Activated T-helper 17 cell treated with anti-CD3 and anti-CD28 coated beads, Interleukin-2, amount 50 U/mL, for 72 hours (primary cell): Measurements from ENCODE around the gene CBY2. TPM values are rescaled to one million over a fixed set of nuclear protein-coding genes. Genes with fewer than 3 reads are reported as not detected.
"Not testable (repeated sequence)": the region's sequence is repeated elsewhere in the genome, so short reads cannot be mapped to it uniquely, and the experiment has no call there.

Experiments
- ATAC-seq: fragments of 150-1000 bp; cut with Tn5 transposase; replicated peaks from 2 replicates; pipeline ENCODE4 v1.10.0; 2021; ENCODE audit warnings: mild to moderate bottlenecking, moderate library complexity
- H3K27ac Mint-ChIP-seq: one replicate; pipeline ENCODE4 v1.8.0; 2022; ENCODE audit warnings: mixed read lengths
- H3K27me3 Mint-ChIP-seq: one replicate; pipeline ENCODE4 v1.8.0; 2022; ENCODE audit warnings: mixed read lengths
- H3K36me3 Mint-ChIP-seq: one replicate; pipeline ENCODE4 v1.8.0; 2022; ENCODE audit warnings: low read depth, mild to moderate bottlenecking, mixed read lengths
- H3K4me1 Mint-ChIP-seq: one replicate; pipeline ENCODE4 v1.8.0; 2022; ENCODE audit warnings: mixed read lengths
- H3K4me3 Mint-ChIP-seq: one replicate; pipeline ENCODE4 v1.8.0; 2022; ENCODE audit warnings: mild to moderate bottlenecking, mixed read lengths
- H3K9me3 Mint-ChIP-seq: one replicate; pipeline ENCODE4 v1.8.0; 2022; ENCODE audit warnings: mixed read lengths
- total RNA-seq, 2 donors: library from RNA; stranded (reverse); gene quantifications; one replicate each; pipeline ENCODE4 v1.2.3, GENCODE V29; 2022

Gene CBY2
- total RNA-seq, 2 donors from 2014 or later = not detected

- ATAC-seq = no peak
- Mint-ChIP-seq H3K4me3 (no peak overlapping the region), H3K4me1 (no peaks in the 10 kb centered on the region), H3K9me3 (no peaks in the 10 kb centered on the region), H3K36me3 (no peaks in the 10 kb centered on the region), H3K27ac (no peak overlapping the region), H3K27me3 (peaks cover 9% of the 10 kb centered on the region)
Observed at GRCh38 chr13:45747071-45747470, 45.0 kb downstream of the CBY2 start.

GRCh38 chr13:45748941-45749759 is 47.0 kb downstream of the CBY2 start:
- Mint-ChIP-seq H3K4me1 (peaks cover 4% of the 10 kb centered on the region), H3K9me3 (peaks cover 6% of the 10 kb centered on the region), H3K27ac (no peak overlapping the region), H3K27me3 (peaks cover 3% of the 10 kb centered on the region), H3K36me3 (no peaks in the 10 kb centered on the region), H3K4me3 (no peak overlapping the region)
- ATAC-seq = no peak

GRCh38 chr13:45750566-45750965 is 48.4 kb downstream of the CBY2 start:
- H3K27ac Mint-ChIP-seq = no peak overlapping the region
- H3K9me3 Mint-ChIP-seq = peaks cover 6% of the 10 kb centered on the region
- no peaks in the 10 kb centered on the region for H3K36me3 Mint-ChIP-seq
- H3K4me1 Mint-ChIP-seq = peaks cover 4% of the 10 kb centered on the region
- ATAC-seq = no peak
- peaks cover 3% of the 10 kb centered on the region for H3K27me3 Mint-ChIP-seq
- no peak overlapping the region for H3K4me3 Mint-ChIP-seq

GRCh38 chr13:45751885-45752284 is 49.8 kb downstream of the CBY2 start:
- H3K27ac Mint-ChIP-seq = no peak overlapping the region
- no peak for ATAC-seq
- no peaks in the 10 kb centered on the region for H3K36me3 Mint-ChIP-seq
- H3K9me3 Mint-ChIP-seq = peaks cover 6% of the 10 kb centered on the region
- H3K27me3 Mint-ChIP-seq = peaks cover 3% of the 10 kb centered on the region
- H3K4me3 Mint-ChIP-seq = no peak overlapping the region
- peaks cover 4% of the 10 kb centered on the region for H3K4me1 Mint-ChIP-seq

DNA sequence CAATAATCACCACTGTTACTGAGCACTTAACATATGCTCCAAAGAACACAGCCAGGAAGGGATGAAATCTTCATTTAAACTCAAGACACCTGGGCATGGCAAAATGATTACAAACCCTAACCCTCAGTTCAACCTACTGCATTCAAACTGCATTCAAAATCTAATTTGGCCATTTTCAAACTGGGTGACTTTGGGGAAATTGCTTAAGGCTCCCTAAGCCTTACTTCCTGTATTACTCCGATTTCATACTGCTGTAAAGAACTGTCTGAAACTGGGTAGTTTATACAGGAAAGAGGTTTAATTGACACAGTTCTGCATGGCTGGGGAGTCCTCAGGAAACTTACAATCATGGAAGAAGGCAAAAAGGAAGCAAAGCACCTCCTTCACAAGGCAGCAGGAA is 50.4 kb downstream of the CBY2 start:
- no peak overlapping the region for H3K4me3 Mint-ChIP-seq
- no peaks in the 10 kb centered on the region for H3K36me3 Mint-ChIP-seq
- peaks cover 3% of the 10 kb centered on the region for H3K27me3 Mint-ChIP-seq
- no peak for ATAC-seq
- H3K4me1 Mint-ChIP-seq = peaks cover 4% of the 10 kb centered on the region
- H3K9me3 Mint-ChIP-seq = peaks cover 6% of the 10 kb centered on the region
- H3K27ac Mint-ChIP-seq = no peak overlapping the region

DNA sequence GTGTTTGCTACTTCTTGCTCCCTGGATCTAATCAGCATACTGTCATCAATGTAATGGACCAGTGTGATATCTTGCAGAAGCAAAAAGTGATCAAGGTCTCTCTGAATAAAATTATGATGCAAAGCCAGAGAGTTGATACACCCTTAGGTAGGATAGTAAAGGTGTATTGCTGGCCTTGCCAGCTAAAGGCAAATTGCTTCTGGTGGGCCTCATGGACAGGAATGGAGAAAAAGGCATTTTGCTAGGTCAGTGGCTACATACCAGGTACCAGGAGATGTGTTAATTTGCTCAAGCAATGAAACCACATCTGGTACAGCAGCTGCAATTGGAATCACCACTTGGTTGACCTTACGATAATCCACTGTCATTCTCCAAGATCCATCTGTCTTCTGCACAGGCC is 54.4 kb downstream of the CBY2 start:
- H3K4me3 Mint-ChIP-seq, H3K27me3 Mint-ChIP-seq, H3K4me1 Mint-ChIP-seq, ATAC-seq, H3K36me3 Mint-ChIP-seq, H3K27ac Mint-ChIP-seq: not testable (repeated sequence)
- H3K9me3 Mint-ChIP-seq = peaks cover 12% of the 10 kb centered on the region

DNA sequence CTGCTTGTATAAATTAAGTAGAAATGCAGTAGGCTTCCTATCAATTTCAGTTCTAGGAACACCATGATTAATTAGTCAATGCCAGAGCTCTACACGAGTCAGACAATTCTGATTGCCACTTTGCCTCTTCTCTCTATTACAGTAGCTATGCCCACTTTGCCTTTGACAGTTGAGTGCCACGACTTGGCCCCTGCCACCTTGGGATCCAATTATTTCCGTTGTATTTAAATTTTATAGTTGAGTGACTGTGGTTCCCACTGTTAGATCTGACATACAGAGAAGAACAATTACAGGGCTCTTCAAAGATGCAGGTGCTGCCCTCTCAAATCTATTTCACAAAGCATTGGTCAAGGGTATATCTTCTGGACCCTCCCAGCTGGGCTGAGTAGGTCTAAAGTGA is 55.5 kb downstream of the CBY2 start:
- H3K36me3 Mint-ChIP-seq, H3K4me1 Mint-ChIP-seq, H3K27ac Mint-ChIP-seq, ATAC-seq, H3K27me3 Mint-ChIP-seq, H3K4me3 Mint-ChIP-seq: not testable (repeated sequence)
- H3K9me3 Mint-ChIP-seq = peaks cover 11% of the 10 kb centered on the region

- no peak for ATAC-seq
- H3K27me3 Mint-ChIP-seq = peaks cover 10% of the 10 kb centered on the region
- no peaks in the 10 kb centered on the region for H3K4me1 Mint-ChIP-seq
- no peaks in the 10 kb centered on the region for H3K9me3 Mint-ChIP-seq
- no peaks in the 10 kb centered on the region for H3K36me3 Mint-ChIP-seq
- no peak overlapping the region for H3K27ac Mint-ChIP-seq
- H3K4me3 Mint-ChIP-seq = no peak overlapping the region
Observed at GRCh38 chr13:45763419-45763818, 61.3 kb downstream of the CBY2 start.

Other genes starting within 250 kb of the CBY2 start
- 10 to 100 TPM; 22.5 to 24.4 TPM for gene COG3, start 237.4 kb upstream of the CBY2 start, total RNA-seq
- gene ERICH6B, start 86.6 kb upstream of the CBY2 start, total RNA-seq = not detected
- gene SIAH3, start 149.4 kb downstream of the CBY2 start, total RNA-seq = under 1 TPM in 1 of 2 donors, not detected in 1; 0.06 TPM